NCI-H82 (cell line): ENCODE measurements around the gene CYBC1.
A peak's percentile ranks its signal among the peaks of the same experiment; 100 is the strongest.

Source experiments
- DNase-seq: peaks from one replicate; lab custom pipeline; 2025; lab: John Stamatoyannopoulos, UW

The CYBC1 gene

DNA sequence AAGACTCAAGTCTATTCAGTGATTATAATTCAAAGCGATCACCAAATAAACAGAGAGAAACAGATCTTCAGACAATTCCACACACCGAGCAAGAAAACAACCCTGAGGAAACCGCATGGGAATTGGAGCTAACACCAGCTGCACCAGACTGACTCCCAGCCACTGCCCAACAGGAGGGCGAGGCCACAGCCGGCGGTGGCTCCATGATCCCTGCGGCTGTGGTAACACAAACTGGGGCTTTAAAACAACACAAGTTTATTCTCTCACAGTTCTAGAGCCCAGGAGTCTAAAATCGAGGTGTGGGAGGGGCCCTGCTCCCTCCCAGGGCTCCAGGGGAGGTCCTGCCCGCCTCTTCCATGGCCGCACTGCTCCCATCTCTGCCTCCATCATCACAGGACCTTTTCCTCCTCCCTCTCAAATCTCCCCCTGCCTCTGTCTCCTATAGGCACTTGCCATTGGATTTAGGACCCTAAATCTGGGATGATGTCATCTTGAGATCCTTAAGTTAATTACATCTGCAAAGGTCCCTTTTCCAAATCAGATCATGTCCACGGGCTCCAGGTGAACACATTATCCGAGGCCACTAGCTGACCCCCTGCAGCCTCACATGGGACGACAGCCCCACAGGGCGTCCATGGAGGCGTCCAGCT is 42.1 kb downstream of the CYBC1 start:
- peak; percentile 38 for DNase-seq

DNA sequence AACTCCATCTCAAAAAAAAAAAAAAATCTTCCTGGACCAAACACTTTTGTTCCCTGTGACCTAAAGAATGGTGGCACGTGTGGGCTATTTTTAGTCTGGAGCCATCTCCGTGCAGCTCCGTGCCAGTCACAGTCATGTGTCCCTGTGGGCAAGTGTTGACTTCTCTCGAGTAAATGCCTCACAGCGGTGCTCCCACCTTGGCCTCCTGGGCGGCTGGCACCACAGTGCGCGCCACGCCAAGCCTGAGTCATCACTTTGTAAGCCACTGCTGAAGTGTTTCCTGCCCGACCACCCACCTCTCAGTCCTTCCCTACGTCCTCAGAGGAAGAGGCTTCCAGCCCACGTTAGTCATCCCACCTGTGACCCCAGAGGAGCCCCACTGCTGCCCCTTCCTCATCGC is 43.3 kb downstream of the CYBC1 start:
- no peak for DNase-seq

DNA sequence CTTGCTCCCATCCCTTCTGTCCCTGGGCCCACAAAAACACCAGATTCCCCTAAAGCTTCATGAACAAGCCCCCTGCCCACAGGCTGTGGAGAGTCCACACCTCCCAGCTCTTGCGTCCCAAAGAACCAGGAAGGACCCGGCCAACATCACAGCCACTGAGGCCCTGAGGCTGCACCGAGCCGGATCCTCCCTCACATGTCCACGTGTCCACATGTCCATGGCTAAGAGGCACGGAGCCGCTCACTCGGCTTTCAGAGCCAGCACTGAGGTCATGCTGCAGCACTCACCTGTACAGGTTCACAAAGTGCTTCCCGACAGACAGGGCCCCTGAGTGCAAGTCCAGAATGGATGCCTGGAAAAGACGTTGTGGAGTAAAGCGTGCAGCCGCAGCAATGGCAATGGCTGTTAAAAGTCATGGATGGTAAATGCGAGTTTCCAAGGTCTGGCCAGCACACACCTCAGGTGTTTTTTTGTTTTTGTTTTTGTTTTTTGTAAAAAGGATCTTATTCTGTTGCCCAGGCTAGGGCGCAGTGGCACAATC is 44.4 kb downstream of the CYBC1 start:
- no peak for DNase-seq

DNA sequence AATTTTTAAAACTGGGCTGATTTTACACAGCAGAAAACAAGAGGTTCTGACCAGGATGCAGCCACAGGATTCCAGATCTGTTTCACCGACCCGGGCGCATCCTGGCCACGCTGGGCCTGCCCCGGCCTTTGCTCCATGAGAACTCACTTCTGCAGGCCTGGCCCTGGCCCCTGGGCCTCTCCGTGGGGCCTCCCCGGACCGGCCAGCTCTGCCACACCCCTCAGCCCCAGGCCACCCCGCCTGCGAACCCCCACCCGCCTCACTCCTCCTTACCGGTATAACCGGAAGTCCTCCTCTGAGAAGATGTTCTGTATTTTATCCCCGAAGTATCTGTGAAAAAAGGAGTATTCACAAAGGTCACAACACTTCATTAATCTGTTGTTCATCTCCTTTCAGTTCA is 45.5 kb downstream of the CYBC1 start:
- no peak for DNase-seq

DNA sequence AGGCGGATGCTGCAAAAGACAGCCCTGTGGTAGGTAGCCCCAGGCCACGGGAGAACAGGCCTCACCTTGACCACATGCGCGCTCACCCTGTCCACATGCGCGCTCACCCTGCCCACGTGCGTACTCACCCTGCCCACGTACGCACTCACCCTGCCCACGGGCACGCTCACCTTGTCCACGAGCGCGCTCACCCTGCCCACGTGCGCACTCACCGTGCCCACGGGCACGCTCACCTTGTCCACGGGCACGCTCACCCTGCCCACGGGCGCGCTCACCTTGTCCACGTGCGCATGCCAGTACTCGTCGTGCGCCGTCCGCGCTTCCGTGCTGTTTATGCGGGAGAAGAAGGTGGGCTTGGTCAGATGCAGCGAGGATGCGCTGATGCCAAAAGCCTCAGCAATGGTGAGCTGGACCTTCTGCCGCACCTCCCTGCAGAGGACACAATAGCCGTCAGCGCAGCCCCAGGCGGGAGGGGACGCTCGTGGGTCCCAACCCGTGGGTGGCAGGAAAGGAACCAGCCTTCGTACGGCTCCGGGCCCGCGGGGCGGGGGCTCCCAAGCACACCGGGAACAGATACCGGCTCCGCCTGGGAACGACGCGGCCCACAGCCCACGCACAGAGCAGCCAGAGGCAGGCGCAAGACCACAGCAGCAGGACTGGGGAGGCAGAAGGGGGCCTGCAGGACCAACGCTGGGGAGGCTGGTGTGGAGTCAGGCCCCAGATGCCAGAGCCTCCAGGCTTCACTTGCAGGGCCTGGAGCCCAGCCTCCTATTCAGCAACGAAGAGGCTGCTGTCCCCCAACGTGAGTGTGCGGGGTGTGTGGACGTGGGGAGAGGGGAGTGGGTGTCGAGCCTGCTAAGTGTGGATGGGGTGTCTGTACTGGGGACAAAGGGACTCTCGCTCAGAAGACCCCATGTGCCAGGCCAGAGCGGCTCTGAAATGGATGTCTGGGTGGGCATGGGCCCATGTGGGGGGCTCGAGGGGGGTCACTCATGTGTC is 46.6 kb downstream of the CYBC1 start:
- DNase-seq: no peak

DNA sequence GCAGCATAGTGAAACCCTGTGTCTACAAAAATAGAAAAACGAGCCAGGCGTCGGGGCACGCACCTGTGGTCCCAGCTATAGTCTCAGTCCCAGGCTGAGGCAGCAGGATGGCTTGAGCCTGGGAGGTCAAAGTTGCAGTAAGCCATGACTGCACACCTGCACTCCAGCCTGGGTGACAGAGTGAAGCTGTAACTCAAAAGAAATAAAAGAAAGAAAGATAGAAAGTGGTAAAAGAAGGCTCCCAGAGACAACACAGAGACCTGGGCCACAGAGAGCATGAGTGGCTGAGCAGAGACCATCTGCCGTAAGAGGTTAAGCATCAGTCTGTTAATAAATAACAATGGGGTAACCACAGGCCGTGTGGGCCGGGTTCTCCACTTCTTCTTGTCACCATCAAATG is 47.7 kb downstream of the CYBC1 start:
- DNase-seq: no peak

DNA sequence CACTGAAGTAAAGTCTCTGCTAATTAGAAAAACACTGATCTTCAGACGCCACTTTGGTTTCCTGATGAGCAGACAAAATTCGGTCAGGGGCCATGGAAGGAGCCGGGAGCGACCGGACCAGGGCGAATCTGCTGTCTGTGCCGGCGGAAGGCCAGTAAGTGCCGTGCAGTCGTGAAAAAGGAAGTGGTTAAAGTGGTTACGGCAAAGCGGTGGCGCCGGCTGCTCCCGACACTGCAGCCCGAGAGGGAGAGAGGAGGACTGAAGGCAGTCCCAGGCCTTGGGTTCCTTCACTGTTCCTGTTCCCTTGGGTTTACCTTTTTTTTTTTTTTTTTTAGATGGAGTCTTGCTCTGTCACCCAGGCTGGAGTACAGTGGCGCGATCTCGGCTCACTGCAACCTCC is 49.7 kb downstream of the CYBC1 start:
- no peak for DNase-seq

DNA sequence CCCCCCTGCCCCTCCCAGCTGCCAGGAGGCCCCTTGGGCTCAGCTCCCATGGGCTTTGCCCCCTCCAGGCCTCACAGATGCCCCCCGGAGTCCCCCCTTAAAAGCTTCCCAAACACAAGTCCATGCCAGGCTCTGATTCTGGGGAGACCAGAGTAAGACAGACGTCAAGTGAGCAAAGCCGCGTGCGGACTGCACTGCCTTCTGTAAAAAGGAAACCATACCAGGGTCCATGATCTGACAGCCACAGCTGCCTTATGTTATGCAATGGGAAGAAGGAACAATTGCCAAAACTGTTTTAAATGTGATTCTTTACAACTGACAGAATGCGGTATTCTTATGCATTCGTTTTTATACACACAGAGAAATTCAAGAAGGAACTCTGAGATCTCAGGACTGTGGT is 50.3 kb downstream of the CYBC1 start:
- DNase-seq: peak; percentile 72

DNA sequence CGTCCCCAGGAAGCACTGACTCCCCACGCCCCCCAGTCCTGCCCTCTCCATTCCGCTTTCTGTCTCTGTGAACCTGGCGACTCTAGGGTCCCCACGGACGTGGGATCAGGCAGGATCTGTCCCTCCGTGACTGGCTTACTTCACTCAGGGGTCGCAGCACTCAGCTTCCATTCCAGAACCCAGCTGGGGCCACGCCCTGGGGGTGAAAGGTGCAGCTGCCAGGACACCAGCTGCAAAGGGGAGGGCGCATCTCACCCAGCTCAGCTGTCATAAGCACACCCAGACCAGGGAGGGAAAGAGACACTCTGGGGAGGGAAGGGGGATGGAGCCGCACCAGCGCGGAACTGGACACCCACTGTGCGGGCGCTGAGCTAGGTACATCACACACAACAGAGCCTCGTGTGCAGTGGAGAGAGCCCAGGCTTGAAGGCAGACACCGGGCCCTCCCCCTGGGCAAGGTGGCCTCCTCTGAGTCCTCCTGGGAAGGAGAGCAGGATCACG is 50.9 kb downstream of the CYBC1 start:
- peak; percentile 84 for DNase-seq

DNA sequence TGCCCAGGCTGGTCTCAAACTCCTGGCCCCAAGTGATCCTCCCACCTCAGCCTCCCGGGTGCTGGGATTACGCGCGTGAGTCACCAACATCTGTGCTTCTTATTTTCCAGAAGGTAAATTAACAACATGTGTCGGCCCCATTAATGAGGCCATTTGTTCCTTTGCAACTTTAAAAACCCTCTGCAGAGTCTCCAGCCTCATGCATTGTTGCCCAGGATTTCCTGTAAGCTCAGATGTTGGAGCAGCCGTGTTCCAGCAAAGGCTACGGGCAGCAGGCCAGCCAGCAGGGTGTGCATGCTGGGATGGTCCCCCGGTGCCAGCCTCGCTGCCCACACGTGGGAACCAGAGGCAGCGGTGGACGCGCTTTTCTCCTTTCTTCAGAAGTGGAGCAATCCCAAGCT is 51.5 kb downstream of the CYBC1 start:
- peak; percentile 65 for DNase-seq

DNA sequence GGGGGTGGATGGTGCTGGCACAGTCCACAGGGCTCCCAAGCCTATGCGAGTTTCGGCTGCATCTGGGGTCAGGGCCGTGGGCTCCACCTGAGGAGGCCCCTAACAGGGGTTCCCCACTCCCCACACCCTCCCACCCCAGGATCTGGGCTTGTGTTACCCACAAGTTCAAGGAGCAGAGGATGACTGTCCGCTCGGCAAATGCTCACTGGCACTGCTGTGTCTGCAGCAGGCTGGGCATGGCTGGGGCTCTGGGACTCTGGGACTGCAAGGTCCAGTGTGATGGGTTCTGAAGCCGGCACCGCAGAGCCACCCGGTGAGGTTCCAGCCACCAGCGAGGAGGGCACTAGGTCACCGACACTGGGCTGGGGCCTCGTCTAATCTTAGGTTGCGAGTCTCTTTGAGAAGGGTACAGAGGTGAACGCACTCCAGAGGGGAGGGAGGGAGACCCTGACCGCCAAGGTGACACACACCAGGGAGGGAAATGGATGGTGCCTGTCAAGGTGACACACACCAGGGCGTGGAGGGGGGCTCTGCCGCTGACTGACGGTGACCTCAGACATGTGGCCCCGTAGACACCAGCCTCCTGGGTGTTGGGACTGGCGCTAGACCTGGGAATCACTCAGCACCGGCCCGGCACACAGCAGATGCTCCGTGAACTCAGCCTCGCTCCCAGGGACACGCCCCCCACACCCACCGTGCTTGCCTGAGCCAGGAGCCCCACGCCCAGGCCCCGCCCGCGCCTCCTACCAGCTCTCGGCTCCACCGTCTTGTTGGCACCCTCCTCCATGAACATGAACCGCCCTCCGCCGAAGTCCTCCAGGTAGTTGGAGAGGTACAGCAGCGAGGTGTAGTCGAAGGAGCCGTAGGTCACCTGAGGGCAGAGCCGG is 52.9 kb downstream of the CYBC1 start:
- DNase-seq: no peak

DNA sequence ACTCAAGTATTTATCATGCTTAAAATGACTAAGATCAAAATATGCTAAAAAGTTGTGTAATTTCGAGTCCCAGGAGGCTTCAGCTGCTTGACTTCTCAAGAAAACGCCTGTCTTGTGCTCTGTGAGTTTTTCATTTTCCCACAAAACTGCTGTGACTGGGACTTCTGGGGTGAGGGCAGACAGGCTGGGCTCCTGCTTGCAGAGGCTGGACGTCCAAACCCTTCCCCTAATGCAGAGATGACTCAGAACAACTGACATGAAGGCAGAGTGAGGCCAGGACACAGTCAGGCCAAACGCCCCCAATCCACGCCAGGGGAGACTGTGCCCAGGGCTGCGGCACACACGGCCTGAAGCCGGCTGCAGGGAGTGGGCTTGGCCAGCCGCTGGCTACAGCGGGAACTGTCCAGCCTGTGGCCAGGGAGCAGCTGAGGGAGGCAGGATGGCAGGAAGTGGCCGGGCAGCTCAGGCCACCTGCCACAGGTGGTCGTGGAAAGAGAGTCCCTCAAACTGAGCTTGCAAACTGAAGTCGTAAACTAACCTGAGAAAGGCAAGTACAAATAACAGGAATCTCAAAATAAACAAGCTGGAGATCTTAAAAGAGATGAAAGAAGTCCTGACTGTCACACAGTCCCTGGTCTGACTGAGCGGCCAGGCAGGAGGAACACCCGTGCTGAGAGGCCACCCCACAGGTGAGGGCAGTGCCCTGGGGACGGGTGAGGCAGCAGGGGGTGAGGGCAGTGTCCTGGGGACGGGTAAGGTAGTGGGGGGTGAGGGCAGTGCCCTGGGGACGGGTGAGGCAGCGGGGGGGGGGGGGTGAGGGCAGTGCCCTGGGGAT is 53.7 kb downstream of the CYBC1 start:
- no peak for DNase-seq

DNA sequence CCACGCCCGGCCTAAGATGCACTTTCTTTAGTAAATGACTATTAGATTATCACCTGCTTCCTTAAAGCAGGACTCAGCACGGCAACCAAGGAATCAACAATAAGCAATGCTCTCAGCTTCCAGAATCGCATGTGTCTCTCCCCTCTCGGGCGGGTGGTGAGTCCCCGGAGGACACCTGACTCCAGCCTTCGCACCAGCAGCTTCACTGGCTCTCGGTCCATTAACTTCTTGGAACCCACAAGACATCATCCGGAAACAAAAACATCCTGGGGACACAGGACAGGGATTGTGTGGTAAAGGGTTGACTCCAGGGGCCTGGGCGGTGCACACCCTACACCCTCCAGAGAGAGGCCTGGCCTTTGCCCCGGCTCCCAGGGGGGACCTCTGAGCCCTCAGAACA is 56.3 kb downstream of the CYBC1 start:
- no peak for DNase-seq

DNA sequence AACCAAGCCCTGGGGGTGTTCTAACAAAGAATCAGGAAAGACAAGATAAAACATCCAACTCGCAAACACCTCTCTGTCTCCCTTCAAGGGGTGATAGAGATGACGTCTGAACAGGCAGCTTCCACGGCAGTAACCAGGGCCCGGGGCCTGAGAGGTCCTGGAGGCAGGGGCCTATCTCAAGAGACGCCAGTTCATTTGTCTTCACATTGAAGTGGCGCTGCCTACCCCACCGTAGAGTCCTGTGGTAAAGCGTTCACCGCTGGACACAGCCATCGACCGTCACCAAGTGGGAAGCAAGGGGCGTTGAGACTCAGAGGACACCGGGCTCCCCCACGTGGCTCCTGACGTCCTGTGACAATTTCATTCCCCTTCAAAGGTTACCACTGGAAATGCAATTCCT is 57.6 kb downstream of the CYBC1 start:
- DNase-seq: no peak
